ENCODE measurements around the gene GLT6D1. TPM values are rescaled to one million over a fixed set of nuclear protein-coding genes. Genes with fewer than 3 reads are reported as not detected.
"Not testable (repeated sequence)": the region's sequence is repeated elsewhere in the genome, so short reads cannot be mapped to it uniquely, and the experiment has no call there.

GLT6D1 gene
- polyA plus RNA-seq, 3 donors, result not detected

DNA sequence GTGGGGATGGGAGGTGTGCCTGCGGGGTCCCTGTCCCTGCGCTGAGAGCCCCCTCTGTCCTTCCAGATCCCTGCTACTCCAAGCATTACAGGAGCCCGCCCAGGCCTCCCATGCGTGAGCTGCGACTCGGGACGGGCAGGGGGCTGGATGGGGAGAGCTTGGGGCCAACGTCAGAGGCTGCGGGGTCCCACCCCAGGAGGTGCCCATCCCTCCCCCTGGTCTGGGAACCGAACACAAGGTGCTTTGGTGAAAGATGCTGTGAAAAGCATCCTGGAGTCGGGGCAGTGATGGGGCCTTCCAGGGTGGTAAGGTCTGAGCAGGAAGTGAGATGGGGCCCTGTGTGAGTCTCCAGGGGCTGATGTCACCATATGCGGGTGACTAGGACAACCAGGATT, 26.5 kb upstream of the GLT6D1 start:
- no peak for DNase-seq

DNA sequence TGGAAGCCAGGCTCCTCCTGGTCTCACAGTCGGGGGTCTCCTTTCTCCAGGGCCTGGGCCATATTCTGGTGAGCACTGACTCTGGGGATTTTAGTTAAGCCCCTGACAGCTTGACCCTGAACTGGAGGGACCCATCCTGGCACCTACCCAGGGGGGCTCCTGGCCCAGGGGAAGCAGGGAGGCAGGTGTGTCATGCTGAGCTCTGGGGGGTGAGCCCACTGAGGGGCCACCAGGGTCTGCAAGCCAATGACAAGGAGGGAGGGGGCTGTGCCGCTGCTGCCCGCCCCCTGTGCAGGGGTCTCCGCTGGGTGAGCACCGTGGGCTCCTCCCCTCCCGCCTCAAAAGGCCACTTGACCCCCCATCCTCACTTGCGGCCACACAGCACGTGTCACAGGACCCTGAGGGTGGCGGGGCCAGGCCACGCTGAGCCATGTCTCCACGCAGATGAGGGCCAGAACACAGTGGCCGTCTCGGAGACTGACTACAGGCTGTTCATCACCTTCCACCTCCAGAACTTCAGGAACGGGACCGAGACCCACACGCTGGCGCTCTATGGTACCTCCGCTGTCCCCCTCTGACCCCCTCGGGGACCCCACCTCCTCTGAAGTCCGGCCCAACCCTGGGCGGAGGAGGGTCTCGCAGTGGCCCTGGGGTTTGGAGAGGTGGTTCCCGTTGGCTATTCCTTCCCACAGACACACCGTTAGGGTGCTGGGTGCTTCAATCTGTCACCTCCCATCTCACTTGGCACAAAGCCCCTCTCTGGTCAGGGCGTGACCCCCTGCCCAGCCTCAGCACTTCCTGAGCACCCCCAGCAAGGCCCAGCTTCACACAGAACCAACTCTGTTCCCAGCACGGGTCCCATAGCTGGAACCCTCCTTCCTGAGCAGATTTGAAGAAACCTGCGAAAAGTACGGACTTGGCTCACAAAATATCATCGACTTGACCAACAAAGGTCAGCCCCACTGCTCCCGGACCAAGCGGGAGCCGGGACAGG, 25.8 kb upstream of the GLT6D1 start:
- DNase-seq, result no peak

DNA sequence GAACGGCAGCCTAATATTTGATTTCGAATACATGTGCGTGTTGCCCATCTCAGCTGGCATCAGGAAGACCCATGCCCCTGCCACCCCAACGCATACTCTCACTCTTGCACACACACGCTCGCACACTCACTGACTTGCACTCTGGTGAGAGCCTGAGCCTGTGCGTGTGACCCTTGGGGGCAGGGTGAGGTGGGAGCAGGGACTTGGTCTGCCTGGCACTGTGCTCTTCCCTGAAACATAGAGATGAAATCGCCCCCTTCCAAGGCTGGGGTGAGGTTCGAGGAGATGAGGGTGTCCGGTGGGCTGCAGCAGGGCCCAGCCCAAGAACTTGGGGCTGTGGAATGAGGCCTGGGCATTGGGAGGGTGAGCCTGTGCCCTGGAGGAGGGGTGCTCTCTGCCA, 24.9 kb upstream of the GLT6D1 start:
- no peak for DNase-seq

DNA sequence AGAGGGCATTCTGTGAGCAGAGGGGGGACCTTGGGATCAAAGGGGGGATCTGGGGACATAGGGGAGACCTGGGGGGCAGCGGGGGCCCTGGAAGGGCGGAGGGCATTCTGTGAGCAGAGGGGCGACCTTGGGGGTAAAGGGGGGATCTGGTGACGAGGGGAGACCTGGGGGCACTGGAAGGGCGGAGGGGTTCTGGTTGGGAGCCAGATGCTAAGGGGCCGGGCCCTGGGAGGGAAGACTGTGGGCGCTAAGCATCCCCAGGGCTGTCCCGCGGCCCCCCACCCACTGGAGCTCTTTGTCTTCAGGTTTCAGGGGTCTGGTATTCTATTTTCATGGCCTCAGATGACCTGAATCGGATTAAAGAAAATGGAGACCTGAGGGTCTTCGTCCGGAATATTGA, 24.5 kb upstream of the GLT6D1 start:
- no peak for DNase-seq

DNA sequence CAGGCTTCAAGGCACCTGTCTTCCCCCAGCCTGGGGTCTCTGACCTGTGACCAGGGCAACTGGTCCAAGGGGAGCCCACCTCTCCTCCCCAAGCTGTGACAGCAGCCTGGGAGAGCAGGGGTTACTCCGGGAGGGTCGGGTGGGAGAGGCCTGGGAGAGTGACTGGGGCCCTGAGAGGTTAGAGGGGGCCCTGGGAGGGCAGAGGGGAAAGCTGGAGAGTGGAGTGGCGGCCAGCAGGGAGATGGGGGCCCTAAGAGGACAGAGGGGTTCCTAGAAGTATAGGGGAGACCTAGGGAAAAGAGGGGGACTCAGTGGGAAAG, 24.1 kb upstream of the GLT6D1 start:
- DNase-seq, result no peak

DNA sequence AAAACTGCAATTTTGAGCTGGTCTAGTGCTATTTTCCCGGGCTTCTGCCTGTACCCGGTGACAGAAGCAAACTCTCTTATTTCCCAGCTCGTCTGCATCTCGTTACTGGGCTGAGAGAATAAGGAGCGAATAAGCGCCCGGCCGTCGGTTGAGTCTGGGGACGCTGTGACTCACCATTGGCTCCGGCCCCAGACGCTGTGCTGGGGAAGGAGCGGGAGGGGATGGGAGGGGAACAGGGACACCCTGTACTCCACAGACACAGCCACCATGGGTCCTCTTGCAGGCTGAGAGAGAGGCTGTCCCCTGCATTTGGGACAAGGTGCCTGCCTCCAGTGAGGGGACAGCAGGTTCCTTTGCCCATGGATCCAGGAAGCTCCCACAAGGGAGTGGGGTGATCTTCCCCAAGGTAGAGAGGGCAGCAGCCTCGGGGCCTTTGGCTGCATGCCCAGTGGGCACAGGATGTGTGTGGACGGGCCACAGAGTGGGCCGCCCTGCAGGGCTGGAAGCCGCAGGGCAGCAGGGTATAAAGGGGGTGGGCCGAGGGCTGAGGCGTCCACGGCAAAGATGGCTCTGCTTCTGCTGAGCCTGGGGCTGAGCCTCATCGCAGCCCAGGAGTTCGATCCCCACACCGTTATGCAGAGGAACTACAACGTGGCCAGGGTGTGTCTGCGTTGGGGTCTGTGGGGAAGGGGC, 23.6 kb upstream of the GLT6D1 start, which contains the start of gene LCN9:
LCN9 (plus strand) TSS at position 552 of the 693 bp plus-strand sequence; CDS start at position 565, 13 bp downstream.
- no peak for DNase-seq

DNA sequence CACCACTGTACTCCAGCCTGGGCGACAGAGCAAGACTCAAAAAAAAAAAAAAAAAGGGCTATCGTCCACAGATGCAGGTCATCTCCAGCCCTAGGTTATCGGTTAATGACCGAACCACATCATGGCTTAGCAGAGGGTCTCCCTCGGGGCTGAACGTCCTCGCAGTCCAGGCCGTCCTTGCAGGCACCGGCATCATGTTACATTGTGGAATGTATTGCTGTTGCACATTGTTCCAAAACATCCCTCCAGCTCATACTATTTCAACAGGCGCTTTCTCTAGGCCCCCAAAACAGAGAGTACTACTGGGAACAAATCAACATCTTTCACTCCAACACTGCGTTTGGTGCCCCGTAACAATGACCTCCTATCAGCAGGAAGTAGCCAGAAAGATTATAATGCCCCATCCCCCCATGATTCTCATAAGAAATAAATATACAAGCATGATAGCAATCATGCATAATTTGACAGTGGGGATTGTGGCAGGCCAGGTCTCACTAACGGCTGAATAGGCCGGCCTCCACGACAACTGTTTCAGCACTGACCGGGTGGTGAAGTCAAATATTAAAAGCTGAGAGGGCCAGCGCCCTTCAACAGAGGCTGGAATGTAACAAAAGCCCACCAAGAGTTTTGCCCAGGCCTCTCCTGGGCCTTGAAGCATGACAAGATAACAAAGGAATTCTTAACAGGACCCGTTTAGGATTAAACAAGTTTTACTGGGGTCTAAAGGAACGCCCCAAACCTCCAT, 22.6 kb upstream of the GLT6D1 start:
- peak; percentile 17 for DNase-seq

DNA sequence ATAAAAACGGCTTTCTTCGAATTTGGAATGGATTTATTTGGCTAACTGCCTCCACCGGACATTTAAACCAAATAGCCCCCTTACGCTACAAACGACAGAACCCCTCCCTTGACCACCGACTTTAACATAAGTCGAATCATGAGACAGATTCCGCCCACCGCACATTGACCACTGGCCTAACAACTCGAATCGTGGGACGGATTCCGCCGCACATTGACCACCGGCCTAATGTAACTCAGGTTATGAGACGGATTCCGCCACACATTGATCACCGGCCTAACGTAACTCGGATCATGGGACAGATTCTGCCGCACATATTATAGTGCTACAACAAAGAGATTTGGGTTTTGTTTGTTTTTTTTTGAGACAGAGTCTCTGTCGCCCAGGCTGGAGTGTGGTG, 21.1 kb upstream of the GLT6D1 start:
- no peak for DNase-seq

DNA sequence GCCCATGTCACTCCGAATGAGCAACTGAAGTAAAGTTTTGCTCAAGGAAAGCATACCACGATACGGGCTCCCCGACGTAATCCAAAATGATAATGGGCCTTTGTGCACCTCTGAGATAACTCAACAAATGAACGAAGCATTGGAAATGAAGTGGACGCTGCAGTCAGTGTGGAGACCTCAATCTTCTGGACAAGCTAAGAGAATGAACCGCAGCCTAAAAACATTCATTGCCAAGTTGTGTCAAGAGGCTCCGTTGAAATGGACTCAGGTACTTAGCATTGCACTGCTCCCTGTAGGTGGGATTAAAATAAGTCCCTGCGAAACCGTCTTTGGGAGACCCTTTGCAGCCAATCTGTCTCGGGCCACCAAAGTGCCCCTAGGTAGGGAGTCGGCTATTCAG, 19.9 kb upstream of the GLT6D1 start:
- no peak for DNase-seq

DNA sequence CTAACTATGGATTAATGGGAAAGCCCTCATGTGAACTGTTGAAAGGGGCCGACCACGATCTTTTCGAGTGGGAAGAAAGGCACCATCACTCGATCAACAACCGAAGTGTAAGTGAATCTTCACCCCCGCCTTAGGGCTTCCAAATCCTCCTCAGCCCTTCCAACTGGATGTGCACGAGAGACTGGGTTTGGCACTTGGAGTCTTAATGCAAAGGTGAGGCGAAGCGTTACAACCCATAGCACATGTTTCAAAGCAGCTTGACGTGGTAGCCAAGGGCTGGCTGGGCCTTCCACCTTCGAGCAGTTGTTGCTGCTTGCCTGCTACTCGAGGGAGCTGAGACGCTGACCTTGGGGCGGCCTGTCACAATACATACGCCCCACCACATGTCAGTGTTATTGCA, 18.1 kb upstream of the GLT6D1 start:
- DNase-seq, result no peak

DNA sequence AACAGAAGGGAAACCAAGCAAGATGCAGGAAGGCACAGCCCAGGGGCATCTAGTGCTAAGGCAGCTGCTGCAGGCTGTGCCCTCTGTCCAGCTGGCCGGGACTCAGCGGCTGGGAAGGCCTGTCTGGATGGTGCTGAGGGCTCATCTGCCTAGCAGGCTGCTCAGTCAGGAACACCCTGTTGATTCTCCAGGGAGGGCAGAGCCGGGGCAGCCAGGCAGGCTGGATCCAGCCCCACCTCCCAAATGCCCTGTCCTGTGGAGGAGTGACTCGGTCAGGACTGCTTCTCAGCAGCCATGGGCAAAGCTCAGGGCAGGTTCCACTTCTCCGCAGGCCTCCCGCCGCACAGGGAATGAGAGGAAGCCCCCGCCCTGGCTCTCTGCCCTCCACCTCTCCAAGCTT, 16.0 kb upstream of the GLT6D1 start:
- no peak for DNase-seq

DNA sequence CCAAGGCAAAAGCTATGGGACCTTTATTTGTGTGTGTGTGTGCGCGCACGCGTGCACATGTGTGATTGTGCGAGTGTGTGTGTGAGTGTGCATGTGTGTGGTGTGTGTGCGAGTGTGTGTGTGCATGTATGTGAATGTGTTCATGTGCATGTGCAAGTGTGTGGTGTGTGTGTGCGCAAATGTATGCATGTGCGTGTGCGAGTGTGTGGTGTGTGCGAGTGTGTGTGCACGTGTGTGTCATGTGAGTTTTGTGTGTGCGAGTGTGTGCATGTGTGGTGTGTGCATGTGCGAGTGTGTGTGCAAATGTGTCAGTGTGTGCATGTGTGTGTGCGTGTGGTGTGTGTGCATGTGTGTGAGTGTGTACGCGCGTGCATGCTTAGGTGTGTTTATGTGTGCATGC, 11.1 kb upstream of the GLT6D1 start:
- no peak for DNase-seq

DNA sequence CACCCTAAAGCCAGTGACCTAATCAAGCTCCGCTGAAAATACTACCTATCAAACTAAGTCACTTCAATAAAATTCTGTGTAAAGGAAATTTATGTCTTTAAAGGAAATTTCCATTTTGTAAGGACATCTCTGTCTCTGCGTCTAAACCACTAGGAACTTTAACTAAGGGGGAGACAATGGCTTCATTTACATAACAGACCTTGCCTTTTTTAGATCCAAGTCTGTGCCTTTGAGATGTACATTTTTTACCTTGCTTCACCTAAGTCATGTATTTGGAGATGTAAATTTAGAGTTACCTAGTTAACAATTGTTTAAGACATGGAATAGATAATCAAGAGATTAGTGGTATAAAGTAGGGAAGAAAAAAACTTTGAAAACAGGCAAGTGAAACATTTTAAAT, 10.2 kb upstream of the GLT6D1 start:
- no peak for DNase-seq

DNA sequence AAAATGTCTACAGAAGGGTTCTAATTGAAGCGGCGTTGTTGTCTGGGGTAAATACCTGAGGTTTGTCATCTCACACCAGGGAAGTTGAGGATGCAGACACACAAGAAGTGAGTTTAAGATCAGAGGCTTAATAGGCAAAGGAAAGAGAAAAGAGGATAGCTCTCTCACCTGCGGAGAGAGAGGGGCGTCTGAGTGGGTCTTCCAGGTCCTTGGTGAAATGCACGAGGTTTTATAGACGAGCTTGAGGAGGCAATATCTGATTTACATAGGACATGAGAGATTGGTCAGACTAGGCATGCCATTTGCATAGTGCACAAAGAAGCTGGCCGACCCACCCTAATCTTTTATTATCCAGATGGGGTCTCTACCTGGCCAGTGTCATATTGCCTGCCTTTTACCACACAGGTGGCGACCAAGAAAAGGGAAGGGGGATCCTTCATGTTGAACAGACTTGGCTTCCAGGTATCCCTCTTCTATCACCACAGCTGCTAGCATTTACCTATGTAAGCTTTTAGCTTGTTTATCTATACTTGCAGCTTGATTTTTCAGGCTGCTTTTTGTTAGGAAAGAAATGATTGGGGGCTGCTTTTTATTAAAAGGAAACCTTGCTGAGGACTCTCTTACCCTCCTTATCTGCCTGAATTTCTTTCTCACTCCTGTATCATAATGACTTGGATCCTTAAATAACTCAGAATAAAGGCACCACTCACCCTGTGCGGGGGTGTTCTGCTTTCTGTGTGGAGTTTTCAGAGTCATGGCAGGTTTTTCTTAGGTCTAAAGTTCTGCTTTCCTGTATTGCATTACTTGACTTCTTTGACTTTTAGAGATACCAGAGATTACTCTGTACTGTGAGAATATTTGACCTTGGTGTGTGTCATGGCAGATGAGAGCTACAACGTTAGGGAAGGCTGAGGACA, 9.4 kb upstream of the GLT6D1 start:
- no peak for DNase-seq

DNA sequence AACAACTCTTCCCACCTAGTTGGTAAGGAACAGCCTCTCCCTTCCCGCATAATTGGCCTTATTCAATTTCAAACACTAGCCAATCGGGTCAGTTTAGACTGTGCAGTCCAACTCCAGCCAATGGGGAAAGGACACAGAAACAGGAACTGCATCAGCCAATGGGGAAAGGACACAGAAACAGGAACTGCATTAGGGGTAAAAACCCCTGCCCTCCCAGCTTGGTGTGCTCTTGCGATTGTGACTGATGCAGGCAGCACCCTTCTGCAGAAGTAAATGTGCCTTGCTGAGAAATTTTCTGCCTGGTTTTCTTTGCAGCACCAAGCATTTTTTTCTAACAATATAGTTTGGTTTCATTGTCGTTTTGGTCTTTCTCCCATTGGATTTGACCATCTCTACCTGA, 8.5 kb upstream of the GLT6D1 start:
- DNase-seq, result no peak

DNA sequence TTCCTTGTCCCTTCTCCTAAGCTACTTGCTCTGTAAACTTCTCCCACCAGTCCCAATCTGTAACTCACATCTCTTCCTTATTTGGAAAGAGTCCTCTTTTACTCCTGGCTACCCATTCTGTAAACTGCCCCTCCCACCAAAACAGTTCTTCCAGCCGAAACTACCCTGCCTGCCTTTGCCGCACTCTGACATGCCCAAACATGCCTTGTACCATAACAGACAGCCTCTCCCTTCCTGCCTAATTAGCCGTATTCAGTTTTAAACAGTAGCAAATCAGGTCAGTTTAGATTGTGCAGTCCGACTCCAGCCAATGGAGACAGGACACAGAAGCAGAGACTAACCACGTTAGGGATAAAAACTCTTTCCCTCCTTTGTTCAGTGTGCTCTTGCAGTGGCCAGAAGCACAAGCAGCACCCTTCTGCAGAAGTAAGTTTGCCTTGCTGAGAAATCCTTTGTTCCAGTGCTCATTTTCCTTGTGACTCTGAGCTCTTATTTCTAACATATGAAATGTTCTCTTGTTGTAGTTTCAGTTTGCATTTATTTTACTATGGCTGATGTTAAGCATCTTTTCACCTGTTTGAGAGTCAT, 5.4 kb upstream of the GLT6D1 start:
- no peak for DNase-seq

DNA sequence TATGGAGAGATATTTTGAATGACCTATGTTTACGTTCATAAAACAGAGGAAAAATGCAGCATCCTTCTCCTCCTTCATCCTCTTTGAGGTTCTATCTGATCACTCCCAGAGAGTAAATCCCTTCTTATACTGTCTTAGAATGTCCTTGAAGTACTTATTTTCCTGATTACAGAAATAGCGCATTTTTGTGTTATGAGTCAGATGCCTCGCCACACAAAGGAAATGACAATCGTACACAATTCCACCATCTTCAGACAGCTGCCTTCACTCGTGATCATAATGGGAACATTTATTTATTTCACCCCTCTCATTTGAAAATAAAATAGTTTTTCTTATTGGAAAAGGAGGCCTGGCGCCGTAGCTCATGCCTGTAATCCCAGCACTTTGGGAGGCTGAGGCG, 2.4 kb upstream of the GLT6D1 start:
- no peak for DNase-seq

DNA sequence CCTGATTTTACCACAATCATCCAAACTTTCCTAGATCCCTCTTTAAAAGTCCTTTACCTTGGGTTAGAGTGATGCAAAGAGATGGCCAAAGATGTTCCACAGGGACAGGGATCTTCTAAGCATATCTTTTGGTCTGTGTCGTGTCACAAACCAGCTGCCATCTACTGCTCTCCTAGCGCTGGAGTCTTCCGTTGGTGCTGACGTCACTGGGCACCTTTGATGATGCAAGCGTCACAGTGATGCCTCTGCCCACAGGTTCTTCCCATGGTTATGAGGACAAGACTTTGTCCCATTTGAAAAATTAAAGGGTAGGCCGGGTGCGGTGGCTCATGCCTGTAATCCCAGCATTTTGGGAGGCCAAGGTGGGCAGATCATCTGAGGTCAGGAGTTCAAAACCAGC, 1.7 kb upstream of the GLT6D1 start:
- no peak for DNase-seq

DNA sequence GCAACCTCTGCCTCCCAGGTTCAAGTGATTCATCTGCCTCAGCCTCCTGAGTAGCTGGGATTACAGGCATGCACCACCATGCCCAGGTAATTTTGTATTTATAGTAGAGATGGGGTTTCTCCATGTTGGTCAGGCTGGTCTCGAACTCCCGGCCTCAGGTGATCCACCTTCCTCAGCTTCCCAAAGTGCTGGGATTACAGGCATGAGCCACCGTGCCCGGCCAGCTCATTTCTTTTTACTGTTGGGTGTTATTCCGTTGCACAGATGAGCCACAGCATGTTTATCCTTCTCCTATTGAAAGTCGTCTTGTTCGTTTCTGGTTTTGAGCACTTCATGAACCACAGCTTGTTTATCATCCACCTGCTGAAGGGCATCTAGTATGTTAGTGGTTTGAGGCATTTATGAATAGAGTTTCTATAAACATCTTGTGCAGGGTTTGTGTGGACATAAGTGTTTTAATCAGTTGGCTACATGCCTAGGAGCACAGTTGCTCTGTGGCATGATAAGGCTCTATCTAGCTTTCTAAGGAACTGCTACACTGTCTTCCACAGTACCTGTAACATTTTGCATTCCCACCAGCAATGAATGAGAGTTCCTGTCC, 2.3 kb downstream of the GLT6D1 start:
- DNase-seq, result not testable (repeated sequence)

DNA sequence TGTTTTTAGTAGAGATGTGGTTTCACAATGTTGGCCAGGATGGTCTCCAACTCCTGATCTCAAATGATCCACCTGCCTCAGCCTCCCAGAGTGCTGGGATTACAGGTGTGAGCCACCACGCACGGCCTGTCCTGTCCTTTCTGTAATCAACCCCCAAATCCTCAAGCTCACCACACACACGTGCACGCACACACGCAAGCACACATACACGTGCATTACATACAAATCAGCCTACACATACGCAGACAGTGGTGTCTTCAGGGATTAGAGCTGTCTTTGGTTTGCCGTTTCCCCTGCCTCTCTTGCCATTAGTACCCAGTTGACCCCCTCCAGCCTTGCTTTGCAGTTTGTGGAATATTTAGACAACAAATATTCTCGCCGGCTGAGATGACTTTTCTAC, 6.5 kb downstream of the GLT6D1 start:
- no peak for DNase-seq

DNA sequence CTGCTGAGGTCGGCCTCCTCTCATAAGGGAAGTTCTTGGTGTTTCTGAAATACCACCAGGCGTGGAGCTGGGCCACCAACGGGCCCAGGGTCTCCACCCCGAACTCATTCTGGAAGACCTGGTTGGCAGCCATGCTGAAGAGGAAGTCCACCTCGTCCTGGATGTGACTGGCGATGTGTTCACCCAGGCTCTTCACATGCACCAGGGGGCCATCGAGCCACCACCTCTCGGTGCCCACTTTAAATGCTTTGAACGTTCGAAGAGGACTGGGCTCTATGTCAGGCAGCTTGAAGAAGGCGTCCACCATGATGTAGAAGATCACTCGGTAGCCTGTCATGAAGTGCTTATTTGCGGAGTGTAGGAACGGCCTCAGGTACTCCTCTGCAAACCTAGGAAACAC, 15.1 kb downstream of the GLT6D1 start:
- DNase-seq, result no peak

Measured in renal pelvis (tissue), 4 donors.